Astrocyte of the spinal cord (primary cell): ENCODE measurements around the gene SHC3.

Source experiments
- DNase-seq: peaks from one replicate; pipeline ENCODE4 v3.0.0; 2011; ENCODE audit warnings: low read depth, low spot score
- H3K4me3 ChIP-seq: 2 replicates; pipeline ENCODE4 v1.5.1; 2011; ENCODE audit warnings: low read depth, mild to moderate bottlenecking, low read length, moderate library complexity
- in situ Hi-C: cut with HindIII; loops from 2 replicates; pipeline ENCODE4 v1.10.0; 2017; ENCODE audit warnings: low sequenced_read_pairs
- TF ChIP-seq, protein P1 (sequence below): IDR thresholded peaks from 2 replicates; pipeline ENCODE4 v1.5.1; 2012; ENCODE audit warnings: low read depth, mild to moderate bottlenecking, low read length, inconsistent platforms

The SHC3 gene

DNA sequence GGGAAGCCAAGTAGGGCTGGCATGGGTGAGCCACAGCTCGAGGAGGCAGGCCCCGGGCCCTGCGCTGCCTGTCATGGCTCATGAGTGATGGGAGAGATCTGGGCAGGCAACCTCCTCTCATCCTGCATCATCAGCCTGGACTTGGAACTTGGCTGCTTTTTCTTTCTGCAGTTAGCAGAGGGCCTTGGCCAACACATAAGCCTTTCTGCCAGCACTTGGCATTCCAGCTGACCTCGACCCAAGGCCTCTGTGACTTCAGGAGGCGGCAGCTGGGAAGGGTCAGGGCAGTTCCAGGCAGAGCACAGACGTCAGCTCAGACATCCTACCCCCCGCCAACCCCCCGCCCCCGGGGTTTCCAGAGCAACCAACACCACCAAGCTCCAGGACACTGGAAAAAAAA lies 179.7 kb downstream of the SHC3 start:
- TF ChIP-seq, protein P1, sequence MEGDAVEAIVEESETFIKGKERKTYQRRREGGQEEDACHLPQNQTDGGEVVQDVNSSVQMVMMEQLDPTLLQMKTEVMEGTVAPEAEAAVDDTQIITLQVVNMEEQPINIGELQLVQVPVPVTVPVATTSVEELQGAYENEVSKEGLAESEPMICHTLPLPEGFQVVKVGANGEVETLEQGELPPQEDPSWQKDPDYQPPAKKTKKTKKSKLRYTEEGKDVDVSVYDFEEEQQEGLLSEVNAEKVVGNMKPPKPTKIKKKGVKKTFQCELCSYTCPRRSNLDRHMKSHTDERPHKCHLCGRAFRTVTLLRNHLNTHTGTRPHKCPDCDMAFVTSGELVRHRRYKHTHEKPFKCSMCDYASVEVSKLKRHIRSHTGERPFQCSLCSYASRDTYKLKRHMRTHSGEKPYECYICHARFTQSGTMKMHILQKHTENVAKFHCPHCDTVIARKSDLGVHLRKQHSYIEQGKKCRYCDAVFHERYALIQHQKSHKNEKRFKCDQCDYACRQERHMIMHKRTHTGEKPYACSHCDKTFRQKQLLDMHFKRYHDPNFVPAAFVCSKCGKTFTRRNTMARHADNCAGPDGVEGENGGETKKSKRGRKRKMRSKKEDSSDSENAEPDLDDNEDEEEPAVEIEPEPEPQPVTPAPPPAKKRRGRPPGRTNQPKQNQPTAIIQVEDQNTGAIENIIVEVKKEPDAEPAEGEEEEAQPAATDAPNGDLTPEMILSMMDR = no peak
- in situ Hi-C loops = no loop called here
- peak; percentile 55 for DNase-seq

GRCh38 chr9:88998503-88998902 lies 180.1 kb downstream of the SHC3 start:
- no peak for DNase-seq
- in situ Hi-C loops = no loop called here
- TF ChIP-seq, protein P1 = no peak
- no peak overlapping the region for H3K4me3 ChIP-seq

More for the DNA sequence above, 179.7 kb downstream of the SHC3 start:
- no peak overlapping the region for H3K4me3 ChIP-seq

DNA sequence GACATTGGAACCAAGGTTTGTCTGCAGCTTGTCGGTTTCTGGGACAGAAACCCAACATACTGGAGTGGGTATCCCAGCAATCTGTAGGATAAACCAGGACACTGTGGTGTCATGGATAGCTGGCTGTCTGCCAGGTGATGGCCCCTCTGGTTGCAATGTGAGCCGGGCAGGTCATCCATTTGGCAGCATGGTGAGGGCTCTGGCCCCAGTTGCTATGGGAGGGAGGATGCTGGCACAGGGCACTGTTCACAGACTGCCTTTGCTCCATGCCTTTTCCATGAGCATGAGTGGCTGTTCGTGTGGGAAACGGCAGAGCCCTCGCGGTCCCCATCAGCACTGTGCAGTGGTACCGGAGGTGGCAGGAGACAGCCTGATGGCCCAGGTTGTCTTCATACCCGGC lies 181.0 kb downstream of the SHC3 start:
- no peak overlapping the region for H3K4me3 ChIP-seq
- no peak for DNase-seq
- in situ Hi-C loops = no loop called here
- TF ChIP-seq, protein P1 = no peak

DNA sequence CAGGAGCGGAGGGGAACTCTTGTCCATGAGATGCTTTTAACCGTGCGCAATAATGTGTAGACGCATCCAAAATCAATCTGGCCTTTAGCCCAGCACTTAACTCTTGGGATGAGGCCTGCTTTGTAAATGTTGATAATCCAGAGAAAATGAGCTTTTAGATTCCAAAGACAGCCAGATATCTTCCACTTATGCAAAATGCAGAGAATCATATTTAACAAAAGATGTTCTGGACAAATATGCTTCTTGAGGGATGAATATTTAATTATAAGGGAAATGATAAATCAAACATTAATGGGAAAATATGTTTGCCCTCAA lies 181.7 kb downstream of the SHC3 start:
- in situ Hi-C loops = no loop called here
- TF ChIP-seq, protein P1 = no peak
- no peak for DNase-seq
- no peak overlapping the region for H3K4me3 ChIP-seq

DNA sequence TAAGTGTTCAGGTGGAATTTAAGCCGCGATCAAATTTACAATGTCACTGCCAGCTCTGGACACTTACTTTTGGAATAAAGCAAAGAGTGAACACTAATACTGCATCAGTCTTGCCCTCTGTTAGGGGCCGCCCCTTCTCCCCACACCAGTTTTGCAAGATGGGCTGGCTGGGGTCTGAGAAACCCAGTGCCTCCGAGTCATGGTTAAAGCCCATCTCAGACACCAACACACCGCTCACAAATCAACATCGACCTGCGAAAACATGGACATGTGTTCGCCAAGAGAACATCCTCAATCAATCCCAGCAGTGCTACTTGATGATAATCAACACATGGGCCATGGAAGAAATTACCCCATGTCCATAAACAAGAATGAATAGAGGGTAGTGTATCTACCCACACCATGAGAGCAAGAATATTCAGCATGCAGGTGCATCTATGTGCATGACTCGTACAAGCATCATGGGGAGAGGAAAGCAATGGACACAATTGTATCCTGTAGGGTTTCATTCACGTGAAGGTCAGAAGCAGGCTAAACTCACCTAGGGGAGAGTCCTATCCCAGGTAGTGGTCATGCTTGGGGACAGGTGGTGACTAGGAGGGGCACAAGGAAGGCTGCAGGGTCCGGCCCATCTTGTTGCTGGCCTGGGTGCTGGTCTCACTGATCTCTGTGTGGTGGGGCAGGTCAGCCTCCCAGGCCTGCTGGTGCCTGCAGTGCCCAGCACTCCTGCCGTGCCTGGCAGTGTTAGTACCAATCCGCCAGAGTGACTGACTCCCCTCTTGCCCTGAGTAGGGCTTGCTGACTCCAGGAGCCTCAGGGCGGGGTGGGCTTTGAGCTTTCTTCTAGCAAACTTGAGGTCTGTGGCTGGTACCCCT lies 182.3 kb downstream of the SHC3 start:
- in situ Hi-C loops = no loop called here
- DNase-seq = no peak
- H3K4me3 ChIP-seq = no peak overlapping the region
- TF ChIP-seq, protein P1 = no peak

GRCh38 chr9:88995627-88996026 lies 183.0 kb downstream of the SHC3 start:
- TF ChIP-seq, protein P1 = no peak
- H3K4me3 ChIP-seq = no peak overlapping the region
- no peak for DNase-seq
- in situ Hi-C loops = no loop called here
